AG04450 (cell line): ENCODE results near the gene CCDC187. TPM values are rescaled to one million over a fixed set of nuclear protein-coding genes. Genes with fewer than 3 reads are reported as not detected.
A peak's percentile ranks its signal among the peaks of the same experiment; 100 is the strongest.

Experiments
- CTCF ChIA-PET: fragments of 300-600, 350-600 bp; formaldehyde crosslinking; extraction: SDS; loops from one replicate; lab custom pipeline; 2022; ENCODE audit warnings: antibody characterized with exemption, inconsistent platforms; lab: Charles Lee
- POLR2A ChIA-PET: fragments of 350-600 bp; formaldehyde crosslinking; extraction: SDS; loops from one replicate; lab custom pipeline; 2021; ENCODE audit warnings: antibody characterized with exemption, inconsistent platforms; lab: Yijun Ruan, JAX
- DNase-seq: peaks from one replicate; pipeline ENCODE4 v3.0.0-alpha.2; 2011; ENCODE audit warnings: low read depth, low spot score
- H3K27ac ChIP-seq: one replicate; pipeline ENCODE4 v1.5.1; 2012; ENCODE audit warnings: low read depth, low read length, control low read depth
- H3K27me3 ChIP-seq: one replicate; pipeline ENCODE4 v1.6.0; 2012; ENCODE audit warnings: low read length; ENCODE audit not compliant: control insufficient read depth, insufficient read depth
- H3K4me3 ChIP-seq: 2 replicates; pipeline ENCODE4 v1.5.1; 2011; ENCODE audit warnings: mild to moderate bottlenecking, low read depth, low read length, control low read depth
- H3K9me3 ChIP-seq: 2 replicates; pipeline ENCODE4 v1.5.1; 2012; ENCODE audit warnings: low read length; ENCODE audit not compliant: control insufficient read depth, insufficient read depth
- polyA plus RNA-seq: library from polyadenylated mRNA; depleted of rRNA; stranded (reverse); fragments of >200 nt; gene quantifications from 2 replicates; pipeline ENCODE4 v1.2.3, GENCODE V29; 2011
- TF ChIP-seq, protein P1 (sequence below): IDR thresholded peaks from 2 replicates; pipeline ENCODE4 v1.5.1; 2011; ENCODE audit warnings: low read depth, low read length, control low read depth, inconsistent platforms

The CCDC187 gene
- polyA plus RNA-seq, 1 experiment = not detected

DNA sequence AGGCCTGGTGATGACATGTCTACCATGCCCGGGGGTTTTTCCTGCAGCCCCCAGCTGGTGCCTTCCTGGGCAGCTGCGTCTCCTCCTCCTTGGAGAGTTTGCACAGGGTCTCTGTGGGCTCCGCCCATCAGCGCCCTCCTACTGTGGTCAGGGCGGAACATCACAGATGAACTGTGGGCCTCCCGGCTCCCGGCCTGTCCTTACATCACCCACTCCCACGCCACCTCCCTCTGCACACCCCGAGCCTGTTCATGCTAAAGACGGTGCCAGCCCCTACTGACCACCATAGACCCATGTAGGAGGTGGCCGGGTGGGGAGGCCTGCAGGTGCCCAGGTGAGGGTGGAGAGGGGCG lies 36.0 kb upstream of the CCDC187 start:
- POLR2A ChIA-PET = interaction anchor here (0.7 kb wide), 1 partner anchor 23 kb away, joined by 3 read pairs; no protein-coding TSS in a partner anchor
- no peak for DNase-seq
- Histone ChIP-seq H3K27me3 (no peaks in the 10 kb centered on the region), H3K27ac (no peak overlapping the region), H3K9me3 (no peaks in the 10 kb centered on the region; the same call in 1 of the 2 replicates), H3K4me3 (no peak overlapping the region)
- TF ChIP-seq, protein P1, sequence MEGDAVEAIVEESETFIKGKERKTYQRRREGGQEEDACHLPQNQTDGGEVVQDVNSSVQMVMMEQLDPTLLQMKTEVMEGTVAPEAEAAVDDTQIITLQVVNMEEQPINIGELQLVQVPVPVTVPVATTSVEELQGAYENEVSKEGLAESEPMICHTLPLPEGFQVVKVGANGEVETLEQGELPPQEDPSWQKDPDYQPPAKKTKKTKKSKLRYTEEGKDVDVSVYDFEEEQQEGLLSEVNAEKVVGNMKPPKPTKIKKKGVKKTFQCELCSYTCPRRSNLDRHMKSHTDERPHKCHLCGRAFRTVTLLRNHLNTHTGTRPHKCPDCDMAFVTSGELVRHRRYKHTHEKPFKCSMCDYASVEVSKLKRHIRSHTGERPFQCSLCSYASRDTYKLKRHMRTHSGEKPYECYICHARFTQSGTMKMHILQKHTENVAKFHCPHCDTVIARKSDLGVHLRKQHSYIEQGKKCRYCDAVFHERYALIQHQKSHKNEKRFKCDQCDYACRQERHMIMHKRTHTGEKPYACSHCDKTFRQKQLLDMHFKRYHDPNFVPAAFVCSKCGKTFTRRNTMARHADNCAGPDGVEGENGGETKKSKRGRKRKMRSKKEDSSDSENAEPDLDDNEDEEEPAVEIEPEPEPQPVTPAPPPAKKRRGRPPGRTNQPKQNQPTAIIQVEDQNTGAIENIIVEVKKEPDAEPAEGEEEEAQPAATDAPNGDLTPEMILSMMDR = no peak
- CTCF ChIA-PET = interaction anchor here (1.1 to 1.4 kb wide), 2 partner anchors 23 to 27 kb away, joined by 3 to 5 read pairs; no protein-coding TSS in a partner anchor

GRCh38 chr9:136339173-136339957 lies 35.5 kb upstream of the CCDC187 start:
- TF ChIP-seq, protein P1 = peak; percentile 90
- H3K27ac ChIP-seq = peak overlapping the region; percentile 39
- no peak for DNase-seq
- H3K4me3 ChIP-seq = no peak overlapping the region
- CTCF ChIA-PET = interaction anchor here (1.1 to 1.4 kb wide), 2 partner anchors 23 to 26 kb away, joined by 3 to 5 read pairs; no protein-coding TSS in a partner anchor
- no peaks in the 10 kb centered on the region; the same call in 1 of the 2 replicates for H3K9me3 ChIP-seq
- H3K27me3 ChIP-seq = no peaks in the 10 kb centered on the region
- POLR2A ChIA-PET = no interaction called here

GRCh38 chr9:136338511-136338910 lies 34.6 kb upstream of the CCDC187 start:
- no peaks in the 10 kb centered on the region; the same call in 1 of the 2 replicates for H3K9me3 ChIP-seq
- no peak overlapping the region for H3K27ac ChIP-seq
- CTCF ChIA-PET = interaction anchor here (0.7 kb wide), 1 partner anchor 27 kb away, joined by 3 read pairs; no protein-coding TSS in a partner anchor
- no peak for DNase-seq
- POLR2A ChIA-PET = no interaction called here
- no peaks in the 10 kb centered on the region for H3K27me3 ChIP-seq
- no peak overlapping the region for H3K4me3 ChIP-seq
- TF ChIP-seq, protein P1 = no peak

GRCh38 chr9:136337416-136338395 lies 33.8 kb upstream of the CCDC187 start:
- no peaks in the 10 kb centered on the region; the same call in 1 of the 2 replicates for H3K9me3 ChIP-seq
- POLR2A ChIA-PET = interaction anchor here (3.0 kb wide), 1 partner anchor 12 kb away, joined by 15 read pairs; no protein-coding TSS in a partner anchor
- TF ChIP-seq, protein P1 = no peak
- no peaks in the 10 kb centered on the region for H3K27me3 ChIP-seq
- no peak overlapping the region for H3K4me3 ChIP-seq
- peak overlapping the region; percentile 11 for H3K27ac ChIP-seq
- DNase-seq = no peak
- CTCF ChIA-PET = interaction anchor here (0.7 to 1.4 kb wide), 5 partner anchors 8 to 28 kb away, joined by 3 to 4 read pairs (median 3); partner anchors contain the start of gene DNLZ
